VCaP (cell line): ENCODE measurements around the gene TNFAIP1.

ENCODE experiments used
- H3K27ac ChIP-seq: fragments of 450-650 bp; 2 replicates; pipeline ENCODE4 v1.5.1; 2017
- CTCF ChIP-seq: fragments of 450-650 bp; conservative IDR thresholded peaks from 2 replicates; pipeline ENCODE4 v1.5.1; 2017; ENCODE audit warnings: mild to moderate bottlenecking, moderate library complexity

TNFAIP1 gene

GRCh38 chr17:28364665-28365363 lies 29.3 kb downstream of the TNFAIP1 start, which contains the start of gene SEBOX:
SEBOX (minus strand) TSS chr17:28365199; CDS start chr17:28365151, 48 bp downstream.
- TF ChIP-seq CTCF: no peak
- H3K27ac ChIP-seq: no peak within 1 kb of the TSS

DNA sequence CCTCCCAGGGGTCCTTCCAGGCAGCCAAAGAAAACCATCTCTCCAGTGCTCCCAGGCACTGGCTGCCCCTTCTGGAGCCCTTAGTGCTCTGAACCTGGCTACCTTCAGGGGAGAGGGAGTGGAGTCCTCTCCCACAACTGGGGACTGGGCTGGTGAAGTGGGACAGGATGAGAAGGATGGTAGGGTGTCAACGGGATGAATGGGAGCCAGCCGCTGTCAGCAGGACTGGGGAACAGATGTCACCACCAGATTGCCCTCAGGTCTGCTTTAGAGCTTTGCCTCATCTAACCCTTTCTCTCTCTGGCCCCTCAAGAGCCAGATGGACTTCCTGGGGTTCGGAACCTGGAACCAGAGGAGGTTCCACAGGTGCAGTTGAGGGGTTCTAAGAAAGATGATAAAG lies 29.9 kb downstream of the TNFAIP1 start:
- no peak overlapping the region for H3K27ac ChIP-seq
- no peak for TF ChIP-seq CTCF

GRCh38 chr17:28366605-28367004 lies 31.0 kb downstream of the TNFAIP1 start:
- H3K27ac ChIP-seq: no peak overlapping the region
- TF ChIP-seq CTCF: no peak

GRCh38 chr17:28367641-28368305 lies 32.2 kb downstream of the TNFAIP1 start:
- no peak for TF ChIP-seq CTCF
- no peak overlapping the region for H3K27ac ChIP-seq

GRCh38 chr17:28368306-28368831 lies 32.8 kb downstream of the TNFAIP1 start:
- H3K27ac ChIP-seq: no peak overlapping the region
- no peak for TF ChIP-seq CTCF

- peak overlapping the region; percentile 99 for H3K27ac ChIP-seq
Measured at GRCh38 chr17:28368915-28369683, 33.5 kb downstream of the TNFAIP1 start.

More at GRCh38 chr17:28368915-28369683, 33.5 kb downstream of the TNFAIP1 start:
- TF ChIP-seq CTCF: no peak
